ENCODE data around the gene TP53AIP1.

TP53AIP1 gene

DNA sequence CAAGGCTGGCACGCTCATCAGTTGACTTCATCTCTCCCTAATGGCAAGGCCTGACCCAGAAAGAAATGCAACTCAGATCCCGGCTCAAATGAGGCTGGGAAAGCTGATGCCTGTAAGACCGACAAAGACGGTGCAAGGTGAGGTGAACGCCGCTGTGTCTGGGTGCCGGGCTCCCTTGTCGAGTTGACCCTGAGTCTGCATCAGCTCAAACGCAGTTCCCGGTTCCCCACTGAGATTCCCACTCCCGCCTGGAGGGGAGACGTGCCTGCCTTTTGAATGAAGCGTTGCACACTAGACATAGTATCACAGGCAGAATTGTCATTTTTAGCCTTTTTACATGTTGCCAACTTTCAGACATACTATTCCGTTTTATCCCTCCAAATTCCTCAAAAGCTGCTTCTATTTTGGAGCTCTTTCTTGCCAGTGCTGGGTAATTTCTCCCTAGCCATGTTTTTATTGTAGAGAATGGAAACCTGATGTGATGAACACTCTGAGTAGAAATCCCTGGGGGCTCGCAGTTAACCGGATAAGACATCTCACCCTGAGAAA, 831 bp upstream of the TP53AIP1 start:
- no peak for DNase-seq (ENCODE audit: low read depth in 2 of 2, low spot score in 1 of 2)

DNA sequence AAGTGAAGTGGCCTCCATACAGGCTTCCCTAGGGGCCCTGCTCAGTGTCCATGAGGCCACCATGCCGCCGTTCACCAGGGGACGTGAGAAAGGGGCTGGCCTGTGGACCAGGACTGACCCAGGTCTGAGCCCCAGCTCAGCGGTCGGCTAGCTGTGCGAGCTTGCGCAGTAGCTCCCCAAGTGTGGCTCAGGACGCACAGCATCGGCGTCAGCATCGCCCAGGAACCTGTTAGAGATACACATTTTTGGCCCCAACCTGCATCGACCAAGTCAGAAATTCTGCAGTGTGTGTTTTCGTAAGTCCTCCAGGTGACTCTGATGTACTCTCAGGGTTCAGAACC, 429 bp downstream of the TP53AIP1 start:
- DNase-seq (ENCODE audit: low read depth in 2 of 2, low spot score in 1 of 2): no peak

DNA sequence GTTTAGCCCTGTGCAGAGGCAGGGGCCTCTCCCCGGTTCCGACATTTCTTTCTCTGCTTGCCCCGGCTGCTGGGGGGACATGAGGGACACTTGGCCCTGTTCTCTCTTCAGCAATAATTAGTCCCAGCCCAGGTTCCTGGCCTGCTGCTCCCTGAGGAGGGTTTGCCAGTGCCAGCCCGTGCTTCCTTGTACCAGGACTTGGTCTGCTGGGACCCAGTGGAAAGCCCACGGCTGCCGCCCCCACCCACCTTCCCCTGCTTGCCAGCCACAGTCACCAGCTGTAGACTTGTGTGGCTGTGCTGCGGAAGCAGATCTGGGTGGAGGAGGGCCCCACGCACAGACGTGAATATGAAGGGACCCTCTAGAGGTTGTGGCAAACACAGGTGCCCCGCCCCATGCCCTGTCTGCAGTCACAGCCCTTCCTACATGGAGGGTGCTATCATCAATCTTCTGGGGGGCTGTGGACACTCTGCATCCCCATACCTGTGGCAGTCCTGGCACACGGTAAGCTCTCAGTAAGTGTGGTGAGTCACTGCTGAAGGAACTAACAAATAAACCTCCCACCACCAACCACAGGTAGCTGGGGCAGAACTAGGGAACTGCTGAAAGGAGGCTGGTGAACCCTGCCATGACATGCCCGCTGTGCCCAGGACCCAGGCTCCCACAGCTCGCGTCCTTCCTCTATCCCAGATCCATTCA, 949 bp downstream of the TP53AIP1 start:
- no peak for DNase-seq (ENCODE audit: low read depth in 2 of 2, low spot score in 1 of 2)

DNA sequence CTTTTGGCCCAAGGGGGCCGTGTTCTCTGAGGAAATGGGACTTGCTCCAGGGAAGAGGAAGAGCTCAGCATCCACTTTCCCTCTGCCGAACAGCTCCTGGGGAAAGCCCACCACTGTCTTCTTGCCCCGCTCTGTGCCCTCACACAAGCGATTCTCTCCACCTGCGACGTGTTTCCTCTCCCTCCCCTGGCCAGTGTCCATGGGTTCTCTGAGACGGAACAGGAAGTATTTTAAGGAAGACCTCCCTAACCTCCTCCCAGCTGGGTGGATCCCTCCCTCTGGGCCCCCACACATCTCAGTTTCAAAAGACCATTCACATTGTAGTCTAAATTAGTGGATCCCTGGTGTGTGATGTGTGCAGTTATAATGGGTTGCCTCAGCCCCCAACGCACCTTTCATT, 1.6 kb downstream of the TP53AIP1 start:
- no peak for DNase-seq (ENCODE audit: low read depth in 2 of 2, low spot score in 1 of 2)

DNA sequence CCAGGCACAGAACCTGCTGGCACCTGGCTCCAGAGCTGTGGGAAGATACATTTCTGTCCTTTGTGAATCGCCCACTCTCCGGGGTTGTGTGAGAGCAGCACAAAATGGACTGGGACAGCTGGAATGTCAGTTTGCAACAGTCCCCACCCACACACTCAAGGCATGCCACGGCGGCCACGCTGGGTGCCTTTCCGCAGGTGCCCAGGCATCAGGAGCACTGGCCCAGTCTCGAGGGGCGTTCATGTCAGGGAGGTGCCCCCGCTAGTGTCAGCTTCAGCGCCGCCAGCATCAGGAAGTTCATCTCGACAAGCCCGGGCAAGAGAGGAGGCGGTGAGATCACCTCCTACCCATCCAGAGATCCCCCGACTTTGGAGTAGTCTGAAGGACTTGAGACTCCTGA, 2.1 kb downstream of the TP53AIP1 start:
- DNase-seq (ENCODE audit: low read depth in 2 of 2, low spot score in 1 of 2): no peak

DNA sequence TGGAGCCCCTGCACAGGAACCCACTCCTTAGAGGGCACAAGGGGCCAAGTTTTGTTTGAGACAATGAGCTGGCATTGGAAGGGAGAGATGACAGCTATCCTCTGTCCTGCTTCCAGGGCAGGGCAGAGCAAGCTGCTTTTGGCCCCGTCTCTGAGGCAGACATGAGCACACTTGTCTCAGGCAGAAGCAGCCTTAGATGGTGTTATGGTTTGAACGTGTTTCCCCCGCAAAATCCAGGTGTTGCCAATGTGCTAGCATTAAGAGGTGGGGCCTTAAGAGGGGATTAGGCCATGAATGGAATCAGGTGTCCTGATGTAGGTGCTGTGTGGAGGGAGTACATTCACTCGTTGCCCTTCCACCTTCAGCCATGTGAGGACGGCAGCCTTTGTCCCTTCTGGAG, 2.5 kb downstream of the TP53AIP1 start:
- DNase-seq (ENCODE audit: low read depth in 2 of 2, low spot score in 1 of 2): no peak

DNA sequence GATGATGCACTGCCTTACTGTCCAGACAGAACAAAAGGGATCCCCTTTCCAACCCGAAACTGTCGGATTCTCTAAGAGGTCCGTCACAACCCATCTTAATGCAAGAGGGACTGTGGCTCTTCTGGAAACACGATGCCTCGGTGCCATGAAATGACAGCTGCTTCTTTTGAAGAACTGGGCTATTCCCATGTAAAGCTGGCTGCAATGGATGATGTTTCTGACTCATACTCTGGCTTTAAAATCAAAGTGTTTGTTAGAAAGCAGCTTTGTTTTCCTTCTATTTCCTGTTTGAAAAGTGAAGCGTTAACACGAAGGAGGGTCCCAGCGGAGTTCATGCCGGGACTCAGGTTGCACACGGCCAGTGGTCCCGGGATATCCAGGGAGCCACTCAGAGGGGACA, 3.1 kb downstream of the TP53AIP1 start:
- no peak for DNase-seq (ENCODE audit: low read depth in 2 of 2, low spot score in 1 of 2)

DNA sequence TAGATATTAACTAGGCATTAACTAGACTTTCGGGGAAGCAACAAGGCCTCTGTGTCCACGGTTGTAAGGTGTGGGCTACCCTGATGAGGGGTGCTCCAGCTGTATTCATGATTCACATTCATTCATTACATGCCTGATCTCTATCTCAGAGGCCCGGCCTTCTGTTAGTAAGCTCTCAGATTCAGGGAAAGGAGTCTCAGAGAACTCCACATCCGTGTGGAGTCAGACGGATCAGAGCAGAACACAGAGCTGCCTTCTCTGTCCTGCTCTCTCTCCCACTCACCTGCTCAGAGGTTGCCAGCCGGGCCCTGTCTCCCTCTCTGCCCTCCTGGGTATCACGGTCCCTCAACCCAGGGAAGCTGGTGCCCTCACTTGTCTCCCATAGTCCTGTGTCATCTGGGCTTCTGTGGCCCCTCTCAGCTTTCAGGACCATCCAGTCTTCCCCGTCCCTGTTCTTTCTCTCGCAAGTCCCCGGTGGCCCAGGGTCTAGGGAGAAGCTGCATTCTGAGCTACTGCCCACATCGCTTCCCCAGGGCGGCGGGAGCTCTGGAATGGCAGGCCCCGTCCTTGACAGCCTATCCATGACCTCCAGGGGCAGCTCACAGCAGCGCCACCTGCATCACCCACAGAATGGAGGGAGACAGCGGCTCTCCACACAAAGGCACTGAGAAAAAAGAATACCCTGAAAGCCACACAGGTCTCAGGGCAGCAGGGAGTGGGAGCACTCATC, 4.3 kb downstream of the TP53AIP1 start:
- DNase-seq (ENCODE audit: low read depth in 2 of 2, low spot score in 1 of 2): no peak

DNA sequence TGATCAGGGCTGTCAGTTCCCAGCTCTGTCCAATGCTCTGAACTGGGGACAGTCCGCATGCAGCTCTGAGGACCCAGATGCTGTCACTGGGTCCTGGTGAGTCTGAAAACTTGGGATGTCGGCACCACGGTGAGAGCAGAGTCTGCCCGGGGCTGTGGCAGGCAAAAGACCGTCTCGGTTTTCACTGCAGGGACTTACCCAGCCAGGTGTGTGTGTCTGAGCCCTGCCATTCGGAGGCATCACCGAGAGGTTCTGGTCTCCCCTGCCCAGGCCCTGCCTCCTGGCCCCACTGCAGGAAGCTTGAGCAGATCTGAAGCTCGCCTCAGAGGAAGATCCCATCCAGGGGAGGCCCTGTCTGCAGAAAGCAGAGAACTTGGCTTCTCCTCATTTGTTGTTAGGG, 5.2 kb downstream of the TP53AIP1 start:
- DNase-seq (ENCODE audit: low read depth in 2 of 2, low spot score in 1 of 2): no peak

DNA sequence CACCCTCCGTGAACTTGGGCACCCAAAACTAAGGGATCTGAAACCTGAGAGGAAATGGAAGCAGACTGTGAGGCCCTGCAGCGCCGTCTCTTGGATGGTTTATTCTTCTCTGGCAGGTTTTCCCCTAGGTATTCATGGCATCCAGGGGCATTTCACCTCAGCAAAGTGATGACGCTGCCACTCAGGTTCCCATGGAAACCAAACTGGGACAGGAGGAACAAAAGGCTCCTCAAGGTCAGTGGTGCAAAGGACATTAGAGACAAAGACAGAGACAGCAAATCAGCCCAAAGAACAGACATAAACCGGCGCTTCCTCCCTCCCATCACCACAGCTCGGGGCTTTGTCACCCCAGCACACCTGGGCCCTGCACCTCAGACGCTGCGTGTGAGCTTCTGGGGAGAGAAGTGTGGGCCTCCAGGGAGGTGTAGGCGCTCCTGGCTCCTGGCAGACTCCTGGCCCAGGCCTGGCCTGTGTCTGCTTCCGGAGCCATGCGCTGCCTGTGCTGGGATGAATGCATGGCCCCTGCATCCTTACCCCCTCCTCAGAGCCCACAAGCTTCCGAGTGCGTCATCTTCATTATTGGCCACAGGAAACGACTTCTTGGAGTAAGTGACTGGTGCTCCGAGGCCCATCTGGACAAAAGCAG, 5.9 kb downstream of the TP53AIP1 start:
- no peak for DNase-seq (ENCODE audit: low read depth in 2 of 2, low spot score in 1 of 2)

DNA sequence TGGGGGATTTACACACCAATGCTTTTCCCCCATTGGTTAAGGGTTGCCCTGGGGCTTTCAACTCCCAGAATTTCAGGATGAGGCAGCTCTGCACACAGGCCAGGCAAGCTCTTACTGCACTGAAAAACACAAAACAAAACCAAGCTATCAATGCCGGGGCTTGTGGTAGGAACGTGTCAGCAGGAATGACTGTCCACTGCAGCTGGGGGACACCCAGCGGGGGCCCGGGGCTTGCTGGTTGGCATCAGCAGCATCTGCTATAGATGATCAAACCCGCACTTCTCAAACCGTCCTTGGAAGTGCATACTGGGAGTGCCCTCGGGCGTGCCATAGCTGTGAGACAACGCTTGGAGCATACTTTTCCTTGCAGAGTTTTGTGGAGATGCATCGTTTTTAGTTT, 7.7 kb downstream of the TP53AIP1 start:
- DNase-seq (ENCODE audit: low read depth in 2 of 2, low spot score in 1 of 2): no peak

DNA sequence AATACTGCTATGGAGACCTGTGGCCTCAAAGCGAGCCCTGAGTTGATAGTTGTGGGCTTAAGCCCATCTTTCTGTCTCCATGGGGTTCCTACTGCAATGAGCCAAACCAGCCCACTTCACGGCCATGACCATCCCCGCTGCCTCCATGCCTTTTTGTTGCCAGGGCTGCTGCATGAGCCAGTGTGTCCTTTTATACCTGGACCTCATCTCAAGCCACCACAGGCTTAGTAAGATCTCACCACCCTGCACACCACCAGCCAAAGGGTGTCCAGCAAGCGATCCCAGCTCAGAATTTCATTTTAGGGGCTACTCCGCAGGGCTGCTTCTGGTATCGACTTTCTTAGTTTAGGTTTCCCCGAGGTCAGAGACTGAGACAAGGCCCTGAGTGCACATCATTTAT, 8.3 kb downstream of the TP53AIP1 start:
- no peak for DNase-seq (ENCODE audit: low read depth in 2 of 2, low spot score in 1 of 2)

DNA sequence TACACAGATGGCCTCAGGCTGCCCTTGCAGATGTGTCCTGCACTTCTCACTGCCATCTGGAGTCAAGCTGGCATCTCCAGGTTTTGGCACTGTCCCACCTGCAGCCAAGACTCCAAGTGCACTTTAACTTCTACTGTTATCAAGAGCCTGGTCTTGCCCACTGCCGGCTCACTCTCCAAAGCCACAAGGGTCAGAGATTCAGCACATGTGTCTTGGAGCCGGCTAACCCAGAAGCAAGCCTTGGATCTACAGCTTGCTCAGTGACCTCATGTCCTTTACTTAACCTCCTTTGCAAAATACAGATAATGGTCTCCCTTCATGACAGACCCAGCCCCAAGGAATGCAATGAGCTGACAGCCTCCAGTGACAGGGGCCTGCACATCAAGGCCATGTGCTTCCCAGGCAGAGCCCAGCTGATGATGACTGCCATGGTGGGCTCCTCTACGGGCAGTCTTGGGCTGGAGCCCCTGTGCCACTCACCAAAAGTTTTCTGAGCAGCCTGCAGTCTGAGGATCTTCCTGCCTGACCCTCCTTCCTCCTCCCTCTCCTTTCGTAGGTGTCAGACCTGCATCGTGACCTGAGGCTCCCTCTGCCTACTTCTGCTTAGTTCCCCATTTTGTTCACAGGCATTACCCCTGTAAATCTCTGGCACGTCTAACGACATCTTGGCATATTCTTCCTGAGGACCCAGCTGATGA, 9.0 kb downstream of the TP53AIP1 start:
- DNase-seq (ENCODE audit: low read depth in 2 of 2, low spot score in 1 of 2): no peak

DNA sequence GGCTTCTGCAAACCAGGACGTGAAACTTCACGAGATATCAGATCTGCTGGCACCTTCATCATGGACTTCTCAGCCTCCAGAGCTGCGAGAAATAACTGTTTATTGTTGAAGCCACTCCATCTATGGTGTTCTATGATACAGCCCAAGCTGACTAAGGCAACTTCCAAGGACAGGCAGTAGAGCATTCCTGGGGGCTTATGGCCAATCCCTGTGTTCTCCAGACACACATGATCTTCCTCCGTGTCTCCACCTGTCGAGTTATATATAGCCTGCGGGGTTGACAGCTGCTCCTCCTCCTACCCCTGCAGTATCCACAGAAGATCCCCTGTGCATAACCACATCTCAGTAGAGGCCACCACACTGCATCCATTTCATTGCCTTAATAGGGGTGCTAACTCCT, 11.0 kb downstream of the TP53AIP1 start:
- DNase-seq (ENCODE audit: low read depth in 2 of 2, low spot score in 1 of 2): no peak

DNA sequence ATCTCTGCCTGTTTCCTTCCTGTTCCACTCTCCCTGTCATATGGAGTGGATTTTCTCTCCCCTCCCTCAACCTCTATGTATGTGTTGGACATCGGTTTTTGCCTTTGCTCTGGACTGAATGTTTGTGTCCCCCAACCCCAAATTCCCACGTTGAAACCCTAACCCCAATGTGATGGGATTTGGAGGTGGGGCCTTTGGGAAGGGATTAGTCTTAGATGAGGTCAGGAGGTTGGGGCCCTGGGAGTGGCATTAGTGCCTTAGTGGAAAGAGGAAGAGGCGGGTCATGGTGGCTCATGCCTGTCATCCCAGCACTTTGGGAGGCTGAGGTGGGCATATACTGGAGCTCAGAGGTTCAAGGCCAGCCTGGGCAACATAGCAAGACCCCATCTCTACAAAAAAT, 11.6 kb downstream of the TP53AIP1 start:
- no peak for DNase-seq (ENCODE audit: low read depth in 2 of 2, low spot score in 1 of 2)

DNA sequence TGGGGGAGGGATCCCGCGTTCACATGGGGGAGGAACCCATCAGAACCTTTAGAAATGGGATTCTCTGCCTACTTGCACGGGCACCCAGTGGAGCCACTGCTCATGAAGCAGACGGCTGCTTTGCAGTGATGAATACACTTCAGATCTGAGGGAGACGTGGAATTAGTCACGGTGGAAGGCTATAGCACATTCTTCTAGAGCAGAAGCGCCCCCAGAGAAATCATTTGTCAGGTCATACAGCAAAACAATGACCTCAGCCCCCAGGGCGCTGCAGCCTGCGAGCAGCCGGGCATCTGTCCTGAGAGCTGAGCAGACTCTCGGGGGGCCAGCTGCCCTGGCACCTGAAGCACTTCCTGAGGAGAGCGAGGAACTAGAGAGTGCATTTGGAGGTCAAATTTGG, 12.7 kb downstream of the TP53AIP1 start:
- no peak for DNase-seq (ENCODE audit: low read depth in 2 of 2, low spot score in 1 of 2)

DNA sequence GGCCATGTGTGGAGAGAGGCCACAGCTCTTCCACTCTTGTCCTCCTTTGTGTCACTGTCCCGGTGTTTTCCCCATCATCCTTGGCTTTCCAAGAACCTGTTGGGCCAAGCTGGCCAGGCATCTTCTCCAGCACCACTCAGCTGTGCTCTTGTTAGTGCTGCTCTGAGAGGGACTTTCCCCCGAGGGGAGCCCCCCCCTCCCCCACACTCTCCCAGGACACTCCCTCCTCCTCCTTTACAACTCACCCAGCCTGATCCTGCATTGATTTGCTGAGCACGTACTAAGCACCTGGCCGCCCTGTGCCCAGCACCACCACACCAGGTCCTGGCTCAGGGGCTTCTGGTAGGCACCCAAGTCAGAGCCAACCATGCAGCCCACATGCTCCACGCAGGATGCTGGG, 13.2 kb downstream of the TP53AIP1 start:
- no peak for DNase-seq (ENCODE audit: low read depth in 2 of 2, low spot score in 1 of 2)

DNA sequence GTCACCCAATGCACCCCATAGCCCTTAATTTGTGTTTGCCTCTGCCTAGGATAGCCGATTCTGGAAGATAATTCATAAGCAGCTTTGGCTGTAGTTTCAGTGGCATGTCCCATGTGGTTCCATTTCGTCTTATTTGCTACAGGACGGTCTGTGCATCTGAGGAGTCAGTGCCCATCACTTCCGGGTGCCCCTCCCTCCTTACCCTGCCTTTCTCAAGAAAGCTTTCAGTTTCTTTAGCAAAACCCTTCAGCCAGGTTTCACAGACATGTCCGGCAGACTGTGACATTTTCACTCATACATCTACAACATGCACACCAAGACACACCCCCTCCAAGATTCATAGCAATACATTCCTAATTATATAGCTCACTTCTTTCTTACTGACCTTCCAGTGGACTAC, 14.3 kb downstream of the TP53AIP1 start:
- DNase-seq (ENCODE audit: low read depth in 2 of 2, low spot score in 1 of 2): no peak

DNA sequence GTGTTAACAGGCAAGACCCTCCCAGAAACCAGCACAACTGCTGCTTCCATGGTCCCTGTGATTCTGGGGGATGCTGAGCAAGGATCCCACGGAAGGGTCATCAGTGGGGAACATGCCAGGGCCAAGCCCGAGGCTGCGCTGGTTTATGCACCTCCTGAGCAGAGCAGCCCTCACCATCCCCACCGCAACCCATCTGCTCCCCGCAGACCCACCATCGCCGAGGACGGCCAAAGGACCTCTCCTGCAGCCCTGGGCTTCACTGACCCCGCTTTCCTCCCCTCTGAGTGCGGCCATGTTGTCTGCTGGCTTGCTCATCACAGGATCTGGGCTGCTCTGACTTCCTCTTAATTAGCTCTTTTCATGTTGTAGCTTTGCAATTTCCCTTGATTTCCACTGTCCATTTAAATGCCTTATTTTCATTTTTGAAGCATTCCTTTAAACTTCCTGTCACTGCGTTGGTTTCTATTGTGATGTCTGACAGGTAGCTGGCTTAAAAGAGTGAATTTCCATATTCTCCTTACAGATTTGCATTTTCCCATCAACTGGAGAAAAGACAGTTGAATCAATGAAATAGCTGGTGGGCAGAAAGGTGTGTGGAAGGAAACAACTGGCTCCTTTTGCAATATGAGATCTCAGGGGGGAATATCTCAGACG, 14.9 kb downstream of the TP53AIP1 start:
- DNase-seq (ENCODE audit: low read depth in 2 of 2, low spot score in 1 of 2): no peak

DNA sequence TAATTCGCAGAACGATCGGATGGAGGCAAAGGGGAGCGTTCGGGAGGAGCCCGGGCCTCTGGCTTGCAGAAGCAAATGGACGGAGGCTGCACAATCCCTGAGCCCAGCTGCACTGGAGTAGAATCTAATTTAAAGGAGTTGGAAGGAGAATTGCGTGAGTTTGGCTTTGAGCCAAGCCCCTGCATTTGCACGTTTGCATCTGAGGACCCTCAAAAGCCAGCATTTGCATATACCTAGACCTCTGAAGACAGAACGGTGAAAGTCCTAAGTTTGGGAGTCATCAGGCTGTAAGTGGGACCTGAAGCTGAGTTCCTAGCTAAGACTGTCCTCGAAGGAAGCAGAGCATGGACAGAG, 15.6 kb downstream of the TP53AIP1 start:
- DNase-seq (ENCODE audit: low read depth in 2 of 2, low spot score in 1 of 2): no peak

DNA sequence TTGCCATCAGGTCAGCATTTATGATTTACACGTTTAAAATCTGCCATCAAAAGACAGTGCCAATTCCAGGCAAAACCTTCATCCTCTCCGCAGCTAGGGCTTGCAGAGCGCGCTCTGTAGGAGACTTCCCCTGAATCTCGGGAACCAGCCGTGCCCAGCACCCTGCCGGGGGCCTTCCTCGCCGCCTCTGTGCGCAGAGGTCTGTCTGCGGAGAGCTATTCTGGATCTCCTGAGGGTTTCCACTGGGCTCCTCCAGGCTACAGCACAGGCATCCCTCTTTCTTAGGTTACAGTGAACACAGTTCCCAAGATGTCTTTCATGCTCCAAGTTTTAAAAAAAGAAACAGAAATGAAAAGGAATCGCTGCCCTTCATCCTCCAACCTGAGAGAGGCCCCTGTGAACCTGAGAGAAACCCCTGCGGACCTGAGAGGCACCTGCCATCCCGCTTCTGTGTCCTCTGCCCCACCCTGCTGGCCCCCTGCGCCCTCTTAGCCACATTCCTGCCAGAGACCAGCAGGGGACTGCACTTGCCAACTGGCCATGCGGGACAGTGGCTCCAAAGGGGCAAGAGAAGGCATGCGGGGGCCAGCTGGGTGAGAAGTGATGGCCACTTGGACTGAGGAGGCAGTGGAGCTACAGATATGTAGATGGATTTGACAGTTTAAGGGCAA, 16.1 kb downstream of the TP53AIP1 start:
- no peak for DNase-seq (ENCODE audit: low read depth in 2 of 2, low spot score in 1 of 2)
